ENCODE measurements around the gene DCDC2C.

GRCh38 chr2:3712424-3712823, 9.0 kb downstream of the DCDC2C start:
- TF ChIP-seq CTCF (IDR thresholded peaks at IDR 0.05) = no peak
- no peak for TF ChIP-seq POLR2A (IDR thresholded peaks at IDR 0.05)
- TF ChIP-seq POLR2AphosphoS5 (IDR thresholded peaks at IDR 0.05) = no peak
- TF ChIP-seq EP300 (IDR thresholded peaks at IDR 0.05) = no peak
